Measurements from ENCODE around the gene CENPQ. TPM values are rescaled to one million over a fixed set of nuclear protein-coding genes. Genes with fewer than 3 reads are reported as not detected.
"Not testable (repeated sequence)": the region's sequence is repeated elsewhere in the genome, so short reads cannot be mapped to it uniquely, and the experiment has no call there.

Gene CENPQ
- total RNA-seq, 2 donors from 2014 or later, result 11.7 to 12.5 TPM

- DNase-seq, result no peak
- Mint-ChIP-seq H3K27me3 (ENCODE audit: low read depth) (no peaks in the 10 kb centered on the region), H3K4me1 (ENCODE audit: low read depth) (peaks cover 38% of the 10 kb centered on the region), H3K27ac (no peak overlapping the region), H3K4me3 (no peak overlapping the region), H3K9me3 (no peaks in the 10 kb centered on the region), H3K36me3 (ENCODE audit: insufficient read depth in 2 of 2) (peaks cover 3 to 13% of the 10 kb centered on the region in 2 donors)
- ATAC-seq (replicated peaks in 1 of 2), result no peak
These were observed 4.9 kb downstream of the CENPQ start for GRCh38 chr6:49468042-49468441.

GRCh38 chr6:49476564-49476963 lies 13.4 kb downstream of the CENPQ start:
- not testable (repeated sequence) for H3K27ac Mint-ChIP-seq; H3K4me1 Mint-ChIP-seq (ENCODE audit: low read depth); DNase-seq; H3K9me3 Mint-ChIP-seq; H3K4me3 Mint-ChIP-seq; ATAC-seq (replicated peaks in 1 of 2); H3K27me3 Mint-ChIP-seq (ENCODE audit: low read depth)
- peaks cover 12 to 38% of the 10 kb centered on the region in 2 donors for H3K36me3 Mint-ChIP-seq (ENCODE audit: insufficient read depth in 2 of 2)

GRCh38 chr6:49479308-49479970 lies 16.3 kb downstream of the CENPQ start:
- H3K27me3 Mint-ChIP-seq (ENCODE audit: low read depth), result no peaks in the 10 kb centered on the region
- H3K4me1 Mint-ChIP-seq (ENCODE audit: low read depth), result no peaks in the 10 kb centered on the region
- ATAC-seq (replicated peaks in 1 of 2), result no peak
- H3K36me3 Mint-ChIP-seq (ENCODE audit: insufficient read depth in 2 of 2), result peaks cover 9 to 14% of the 10 kb centered on the region in 2 donors
- no peak for DNase-seq
- no peak overlapping the region for H3K4me3 Mint-ChIP-seq
- no peaks in the 10 kb centered on the region for H3K9me3 Mint-ChIP-seq
- no peak overlapping the region for H3K27ac Mint-ChIP-seq

GRCh38 chr6:49481846-49482245 lies 18.7 kb downstream of the CENPQ start:
- H3K9me3 Mint-ChIP-seq, result not testable (repeated sequence)

GRCh38 chr6:49483380-49483779 lies 20.2 kb downstream of the CENPQ start:
- H3K9me3 Mint-ChIP-seq; H3K27ac Mint-ChIP-seq; DNase-seq; H3K4me3 Mint-ChIP-seq; ATAC-seq (replicated peaks in 1 of 2); H3K27me3 Mint-ChIP-seq (ENCODE audit: low read depth); H3K4me1 Mint-ChIP-seq (ENCODE audit: low read depth): not testable (repeated sequence)
- peaks cover 5 to 19% of the 10 kb centered on the region in 2 donors for H3K36me3 Mint-ChIP-seq (ENCODE audit: insufficient read depth in 2 of 2)

More at GRCh38 chr6:49481846-49482245, 18.7 kb downstream of the CENPQ start:
- not testable (repeated sequence) for H3K4me1 Mint-ChIP-seq (ENCODE audit: low read depth); H3K4me3 Mint-ChIP-seq; H3K27ac Mint-ChIP-seq; H3K27me3 Mint-ChIP-seq (ENCODE audit: low read depth); ATAC-seq (replicated peaks in 1 of 2); DNase-seq
- H3K36me3 Mint-ChIP-seq (ENCODE audit: insufficient read depth in 2 of 2), result peaks cover 5 to 15% of the 10 kb centered on the region in 2 donors

- H3K36me3 Mint-ChIP-seq (ENCODE audit: insufficient read depth in 2 of 2), result peaks cover 6 to 26% of the 10 kb centered on the region in 2 donors
- DNase-seq, result no peak
- H3K27ac Mint-ChIP-seq, result no peak overlapping the region
- no peaks in the 10 kb centered on the region for H3K9me3 Mint-ChIP-seq
- no peaks in the 10 kb centered on the region for H3K4me1 Mint-ChIP-seq (ENCODE audit: low read depth)
- H3K27me3 Mint-ChIP-seq (ENCODE audit: low read depth), result no peaks in the 10 kb centered on the region
- no peak for ATAC-seq (replicated peaks in 1 of 2)
- no peak overlapping the region for H3K4me3 Mint-ChIP-seq
These were observed 27.5 kb downstream of the CENPQ start for GRCh38 chr6:49490633-49491032.

- Mint-ChIP-seq H3K9me3 (no peaks in the 10 kb centered on the region), H3K4me3 (no peak overlapping the region), H3K36me3 (ENCODE audit: insufficient read depth in 2 of 2) (peaks cover 0 to 3% of the 10 kb centered on the region in 2 donors), H3K27ac (no peak overlapping the region), H3K27me3 (ENCODE audit: low read depth) (no peaks in the 10 kb centered on the region), H3K4me1 (ENCODE audit: low read depth) (no peaks in the 10 kb centered on the region)
- ATAC-seq (replicated peaks in 1 of 2), result no peak
- DNase-seq, result no peak
These were observed 34.1 kb downstream of the CENPQ start for GRCh38 chr6:49497304-49497703.

GRCh38 chr6:49499126-49499525 lies 36.0 kb downstream of the CENPQ start:
- H3K4me1 Mint-ChIP-seq (ENCODE audit: low read depth), result no peaks in the 10 kb centered on the region
- ATAC-seq (replicated peaks in 1 of 2) (no peak), DNase-seq (no peak)
- H3K36me3 Mint-ChIP-seq (ENCODE audit: insufficient read depth in 2 of 2), result no peaks in the 10 kb centered on the region
- no peaks in the 10 kb centered on the region for H3K9me3 Mint-ChIP-seq
- H3K27ac Mint-ChIP-seq, result no peak overlapping the region
- no peak overlapping the region for H3K4me3 Mint-ChIP-seq
- H3K27me3 Mint-ChIP-seq (ENCODE audit: low read depth), result peaks cover 6% of the 10 kb centered on the region

- Mint-ChIP-seq H3K4me1 (ENCODE audit: low read depth) (no peaks in the 10 kb centered on the region), H3K36me3 (ENCODE audit: insufficient read depth in 2 of 2) (no peaks in the 10 kb centered on the region), H3K27me3 (ENCODE audit: low read depth) (peaks cover 6% of the 10 kb centered on the region), H3K27ac (no peak within 1 kb of the TSS), H3K4me3 (no peak within 1 kb of the TSS), H3K9me3 (no peaks in the 10 kb centered on the region)
- DNase-seq, result no peak
- ATAC-seq (replicated peaks in 1 of 2), result no peak
These were observed 36.5 kb downstream of the CENPQ start, which contains the start of gene GLYATL3 for GRCh38 chr6:49499623-49500022. Gene GLYATL3, plus strand, starts transcription at chr6:49499923. Its CDS starts 12,068 bp downstream, at chr6:49511991.

GRCh38 chr6:49504666-49505065 lies 41.5 kb downstream of the CENPQ start:
- DNase-seq (no peak), ATAC-seq (replicated peaks in 1 of 2) (no peak)
- Mint-ChIP-seq H3K27ac (no peak overlapping the region), H3K36me3 (ENCODE audit: insufficient read depth in 2 of 2) (no peaks in the 10 kb centered on the region), H3K4me1 (ENCODE audit: low read depth) (no peaks in the 10 kb centered on the region), H3K27me3 (ENCODE audit: low read depth) (peaks cover 20% of the 10 kb centered on the region), H3K4me3 (no peak overlapping the region), H3K9me3 (no peaks in the 10 kb centered on the region)

- Mint-ChIP-seq H3K27ac (no peak overlapping the region), H3K4me3 (no peak overlapping the region), H3K36me3 (ENCODE audit: insufficient read depth in 2 of 2) (no peaks in the 10 kb centered on the region), H3K27me3 (ENCODE audit: low read depth) (peaks cover 20% of the 10 kb centered on the region), H3K9me3 (no peaks in the 10 kb centered on the region), H3K4me1 (ENCODE audit: low read depth) (no peaks in the 10 kb centered on the region)
- ATAC-seq (replicated peaks in 1 of 2) (no peak), DNase-seq (no peak)
These were observed 43.5 kb downstream of the CENPQ start for GRCh38 chr6:49506569-49507111.

- no peaks in the 10 kb centered on the region for H3K9me3 Mint-ChIP-seq
- no peaks in the 10 kb centered on the region for H3K4me1 Mint-ChIP-seq (ENCODE audit: low read depth)
- H3K36me3 Mint-ChIP-seq (ENCODE audit: insufficient read depth in 2 of 2), result no peaks in the 10 kb centered on the region
- H3K27me3 Mint-ChIP-seq (ENCODE audit: low read depth), result peaks cover 27% of the 10 kb centered on the region
- no peak overlapping the region for H3K4me3 Mint-ChIP-seq
- ATAC-seq (replicated peaks in 1 of 2), result no peak
- DNase-seq, result no peak
- H3K27ac Mint-ChIP-seq, result no peak overlapping the region
These were observed 46.2 kb downstream of the CENPQ start for GRCh38 chr6:49509342-49509741.

GRCh38 chr6:49513153-49513989 lies 50.2 kb downstream of the CENPQ start:
- Mint-ChIP-seq H3K27me3 (ENCODE audit: low read depth) (peaks cover 14% of the 10 kb centered on the region), H3K4me3 (no peak overlapping the region), H3K9me3 (no peaks in the 10 kb centered on the region), H3K27ac (no peak overlapping the region), H3K36me3 (ENCODE audit: insufficient read depth in 2 of 2) (no peaks in the 10 kb centered on the region), H3K4me1 (ENCODE audit: low read depth) (no peaks in the 10 kb centered on the region)
- DNase-seq (no peak), ATAC-seq (replicated peaks in 1 of 2) (no peak)

Measured in activated T-cell treated with anti-CD3 and anti-CD28 coated beads, Interleukin-2, amount 50 U/mL, for 72 hours (primary cell).